Measurements from ENCODE around the gene SLC35E1.

GRCh38 chr19:16516381-16516780, 55.8 kb downstream of the SLC35E1 start:
- no peak for TF ChIP-seq CTCF (IDR thresholded peaks at IDR 0.05)
- no peak for TF ChIP-seq POLR2A (IDR thresholded peaks at IDR 0.05)

Measured in transverse colon (tissue), 3 donors.